GM12801 (cell line): ENCODE measurements around the gene CD84.

ENCODE experiments used
- TF ChIP-seq, protein P1 (sequence below): IDR thresholded peaks from one replicate; pipeline ENCODE4 v1.5.1; 2011; ENCODE audit warnings: control low read depth; ENCODE audit not compliant: insufficient read length; ENCODE audit errors: extremely low read depth

Gene CD84

GRCh38 chr1:160519642-160520435, 59.5 kb downstream of the CD84 start:
- TF ChIP-seq, protein P1, sequence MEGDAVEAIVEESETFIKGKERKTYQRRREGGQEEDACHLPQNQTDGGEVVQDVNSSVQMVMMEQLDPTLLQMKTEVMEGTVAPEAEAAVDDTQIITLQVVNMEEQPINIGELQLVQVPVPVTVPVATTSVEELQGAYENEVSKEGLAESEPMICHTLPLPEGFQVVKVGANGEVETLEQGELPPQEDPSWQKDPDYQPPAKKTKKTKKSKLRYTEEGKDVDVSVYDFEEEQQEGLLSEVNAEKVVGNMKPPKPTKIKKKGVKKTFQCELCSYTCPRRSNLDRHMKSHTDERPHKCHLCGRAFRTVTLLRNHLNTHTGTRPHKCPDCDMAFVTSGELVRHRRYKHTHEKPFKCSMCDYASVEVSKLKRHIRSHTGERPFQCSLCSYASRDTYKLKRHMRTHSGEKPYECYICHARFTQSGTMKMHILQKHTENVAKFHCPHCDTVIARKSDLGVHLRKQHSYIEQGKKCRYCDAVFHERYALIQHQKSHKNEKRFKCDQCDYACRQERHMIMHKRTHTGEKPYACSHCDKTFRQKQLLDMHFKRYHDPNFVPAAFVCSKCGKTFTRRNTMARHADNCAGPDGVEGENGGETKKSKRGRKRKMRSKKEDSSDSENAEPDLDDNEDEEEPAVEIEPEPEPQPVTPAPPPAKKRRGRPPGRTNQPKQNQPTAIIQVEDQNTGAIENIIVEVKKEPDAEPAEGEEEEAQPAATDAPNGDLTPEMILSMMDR = no peak

GRCh38 chr1:160504651-160505050, 74.6 kb downstream of the CD84 start:
- TF ChIP-seq, protein P1 = no peak

DNA sequence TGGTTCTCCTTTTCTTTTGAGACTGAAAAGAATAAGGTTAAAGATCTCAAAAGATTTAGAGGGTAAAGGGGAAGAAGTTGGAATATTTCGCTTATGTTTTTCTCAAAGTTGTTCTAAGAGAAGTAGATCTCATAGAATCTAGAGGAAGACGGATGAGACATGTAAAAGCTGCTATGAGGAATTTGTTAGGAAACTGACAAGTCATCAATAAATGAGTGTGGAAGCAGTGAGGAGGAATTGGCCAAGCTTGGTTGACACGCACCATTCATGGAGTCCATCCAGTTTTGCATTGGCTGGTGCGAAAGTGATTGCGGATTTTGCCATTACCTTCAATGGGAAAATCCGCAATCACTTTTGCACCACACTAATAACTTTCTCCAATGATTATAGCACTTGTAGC, 76.2 kb downstream of the CD84 start:
- TF ChIP-seq, protein P1 = no peak

GRCh38 chr1:160500321-160500990, 78.8 kb downstream of the CD84 start:
- TF ChIP-seq, protein P1 = no peak

- TF ChIP-seq, protein P1 = no peak
Observed at GRCh38 chr1:160499631-160500030, 79.7 kb downstream of the CD84 start.

DNA sequence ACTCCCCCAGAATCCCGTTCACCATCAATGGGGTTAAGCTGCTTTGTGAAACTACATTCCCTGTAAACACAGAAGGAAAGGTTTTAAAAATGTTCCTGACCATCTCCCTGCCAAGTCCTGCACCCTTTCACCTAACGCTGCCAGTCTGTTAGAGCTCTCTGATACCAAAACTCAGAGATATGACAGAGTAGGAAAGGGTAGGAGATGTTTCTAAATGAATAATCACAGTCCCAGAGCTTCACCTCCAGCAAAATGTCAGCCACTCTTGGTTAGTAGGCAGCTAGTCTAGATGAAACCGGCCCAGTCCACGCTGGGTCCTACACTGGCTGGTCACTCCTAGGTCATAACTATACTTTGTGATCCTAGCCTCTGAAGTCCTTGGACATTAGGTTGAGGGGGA, 83.0 kb downstream of the CD84 start:
- TF ChIP-seq, protein P1 = no peak

GRCh38 chr1:160494620-160495019, 84.7 kb downstream of the CD84 start:
- TF ChIP-seq, protein P1 = no peak
